Fibroblast of villous mesenchyme (primary cell): ENCODE data around the gene ECM2. TPM values are rescaled to one million over a fixed set of nuclear protein-coding genes. Genes with fewer than 3 reads are reported as not detected.

ENCODE experiments used
- DNase-seq: peaks from one replicate; pipeline ENCODE4 v3.0.0-alpha.2; 2010; ENCODE audit warnings: low read depth
- H3K4me3 ChIP-seq: 2 replicates; pipeline ENCODE4 v1.5.1; 2011; ENCODE audit warnings: low read depth, mild to moderate bottlenecking, low read length
- total RNA-seq: library from RNA; depleted of rRNA; stranded (reverse); fragments of >200 nt; gene quantifications from 2 replicates; pipeline ENCODE4 v1.2.3, GENCODE V29; 2012
- TF ChIP-seq, protein P1 (sequence below): IDR thresholded peaks from 2 replicates; pipeline ENCODE4 v1.5.1; 2012; ENCODE audit warnings: low read depth, mild to moderate bottlenecking, low read length; ENCODE audit not compliant: insufficient read depth

ECM2 gene
- total RNA-seq, 1 donor, result 2.6 TPM

DNA sequence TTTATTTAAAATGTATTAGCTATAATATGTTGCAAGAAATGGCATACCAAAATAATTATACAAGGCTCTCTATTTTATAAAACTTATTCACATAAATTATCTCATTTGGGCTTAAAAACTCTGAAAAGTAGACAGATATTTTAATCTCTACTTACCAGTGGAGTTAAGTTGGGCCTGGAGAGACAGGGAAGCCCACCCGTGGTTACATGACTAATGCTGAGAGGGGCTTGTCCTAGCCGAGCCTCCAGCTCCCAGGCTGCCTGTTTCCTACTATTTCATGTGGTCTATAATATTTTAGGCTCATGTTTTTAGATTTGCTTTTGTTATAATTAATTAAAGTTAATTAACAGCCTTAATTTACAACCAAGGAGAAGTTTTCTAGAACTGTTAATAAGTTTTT lies 32.6 kb downstream of the ECM2 start:
- TF ChIP-seq, protein P1, sequence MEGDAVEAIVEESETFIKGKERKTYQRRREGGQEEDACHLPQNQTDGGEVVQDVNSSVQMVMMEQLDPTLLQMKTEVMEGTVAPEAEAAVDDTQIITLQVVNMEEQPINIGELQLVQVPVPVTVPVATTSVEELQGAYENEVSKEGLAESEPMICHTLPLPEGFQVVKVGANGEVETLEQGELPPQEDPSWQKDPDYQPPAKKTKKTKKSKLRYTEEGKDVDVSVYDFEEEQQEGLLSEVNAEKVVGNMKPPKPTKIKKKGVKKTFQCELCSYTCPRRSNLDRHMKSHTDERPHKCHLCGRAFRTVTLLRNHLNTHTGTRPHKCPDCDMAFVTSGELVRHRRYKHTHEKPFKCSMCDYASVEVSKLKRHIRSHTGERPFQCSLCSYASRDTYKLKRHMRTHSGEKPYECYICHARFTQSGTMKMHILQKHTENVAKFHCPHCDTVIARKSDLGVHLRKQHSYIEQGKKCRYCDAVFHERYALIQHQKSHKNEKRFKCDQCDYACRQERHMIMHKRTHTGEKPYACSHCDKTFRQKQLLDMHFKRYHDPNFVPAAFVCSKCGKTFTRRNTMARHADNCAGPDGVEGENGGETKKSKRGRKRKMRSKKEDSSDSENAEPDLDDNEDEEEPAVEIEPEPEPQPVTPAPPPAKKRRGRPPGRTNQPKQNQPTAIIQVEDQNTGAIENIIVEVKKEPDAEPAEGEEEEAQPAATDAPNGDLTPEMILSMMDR, result no peak
- no peak overlapping the region for H3K4me3 ChIP-seq
- no peak for DNase-seq

DNA sequence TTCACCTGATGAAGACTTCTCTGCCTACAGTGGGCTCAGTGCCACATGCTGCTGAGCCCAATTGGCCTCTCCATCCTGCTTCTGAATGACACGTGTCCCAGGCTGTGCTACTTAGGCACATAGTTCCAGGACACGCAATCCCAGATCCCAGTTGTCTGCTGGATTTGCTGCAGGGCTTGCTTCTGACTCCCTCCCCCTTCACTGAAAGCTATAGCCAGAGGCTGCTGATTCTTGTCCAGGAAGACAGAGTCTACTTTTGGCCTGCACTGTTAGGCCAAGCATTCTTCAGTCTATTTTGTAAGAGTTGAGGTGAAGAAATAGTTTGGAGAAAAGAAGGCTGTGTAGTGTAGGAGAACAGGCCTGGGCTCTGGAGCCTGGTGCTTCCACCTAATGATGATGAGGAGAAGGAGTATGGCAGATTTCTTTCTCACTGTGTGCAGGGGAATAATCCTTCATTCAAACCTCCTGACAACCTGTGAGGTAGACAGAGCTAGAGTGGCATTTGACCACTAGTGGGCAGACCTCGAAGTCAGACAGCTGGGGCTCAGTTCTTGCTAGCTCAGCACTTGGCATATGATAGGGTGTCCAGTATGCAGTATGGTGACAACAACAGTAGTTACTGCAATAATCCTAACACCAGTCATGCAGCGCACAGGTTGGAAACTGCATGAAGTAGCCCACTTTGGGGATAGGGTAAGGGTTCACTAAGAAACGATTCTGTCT lies 34.0 kb downstream of the ECM2 start:
- TF ChIP-seq, protein P1, result peak; percentile 64
- no peak overlapping the region for H3K4me3 ChIP-seq
- DNase-seq, result peak; percentile 66

DNA sequence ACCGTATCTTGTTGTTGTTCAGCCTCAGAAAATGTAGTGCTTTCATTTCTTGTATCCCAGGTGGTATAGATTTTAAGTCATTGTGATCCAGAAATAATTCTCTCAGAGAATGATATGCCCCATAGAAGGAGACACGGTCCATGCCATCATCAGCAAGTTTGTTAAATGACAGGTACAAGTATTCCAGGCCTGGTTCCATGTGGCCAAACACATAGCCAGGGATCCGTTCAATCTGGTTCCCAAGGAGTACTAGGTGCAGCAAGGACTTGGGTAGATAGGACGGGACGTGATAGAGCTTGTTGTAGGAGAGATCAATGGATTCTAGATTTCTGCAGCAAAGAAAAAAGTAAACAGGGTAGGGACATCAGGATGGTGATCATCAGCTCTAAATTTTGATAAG lies 35.1 kb downstream of the ECM2 start:
- no peak for DNase-seq
- no peak overlapping the region for H3K4me3 ChIP-seq
- TF ChIP-seq, protein P1, result no peak

- TF ChIP-seq, protein P1, result no peak
- H3K4me3 ChIP-seq, result no peak overlapping the region
- no peak for DNase-seq
Measured at GRCh38 chr9:92499701-92500100, 36.1 kb downstream of the ECM2 start.

GRCh38 chr9:92496396-92497176 lies 39.2 kb downstream of the ECM2 start:
- peak; percentile 28 for DNase-seq
- TF ChIP-seq, protein P1, result no peak
- no peak overlapping the region for H3K4me3 ChIP-seq

GRCh38 chr9:92494856-92495255 lies 40.9 kb downstream of the ECM2 start:
- TF ChIP-seq, protein P1, result no peak
- no peak overlapping the region for H3K4me3 ChIP-seq
- no peak for DNase-seq
